Activated CD4-positive, alpha-beta T cell treated with anti-CD3 and anti-CD28 coated beads, Interleukin-2, amount 50 U/mL, for 16 hours (primary cell): ENCODE results near the gene LRRK2.
"Not testable (repeated sequence)": the region's sequence is repeated elsewhere in the genome, so short reads cannot be mapped to it uniquely, and the experiment has no call there.

Source experiments
- DNase-seq: peaks from one replicate; pipeline ENCODE4 v3.0.0-alpha.2; 2020

Gene LRRK2

DNA sequence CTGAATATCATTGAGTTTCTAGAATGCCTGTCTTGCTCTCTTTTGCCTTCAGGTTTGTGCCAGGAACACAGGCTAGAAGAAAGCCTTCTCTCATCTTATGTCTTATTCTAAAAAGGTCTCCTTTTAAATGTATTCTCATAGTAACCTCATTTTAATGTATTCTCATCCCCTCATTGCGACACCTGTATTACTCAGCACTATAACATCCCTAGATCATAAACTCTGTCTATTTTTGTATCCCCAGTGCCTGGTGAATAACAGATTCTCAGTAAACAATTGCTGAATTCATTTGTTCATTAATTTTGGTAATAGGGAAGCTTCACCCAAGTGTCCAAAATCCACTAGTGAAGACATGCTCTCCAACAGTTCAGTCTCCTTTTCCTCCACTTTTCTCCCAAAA is 8.8 kb upstream of the LRRK2 start:
- DNase-seq, result no peak

DNA sequence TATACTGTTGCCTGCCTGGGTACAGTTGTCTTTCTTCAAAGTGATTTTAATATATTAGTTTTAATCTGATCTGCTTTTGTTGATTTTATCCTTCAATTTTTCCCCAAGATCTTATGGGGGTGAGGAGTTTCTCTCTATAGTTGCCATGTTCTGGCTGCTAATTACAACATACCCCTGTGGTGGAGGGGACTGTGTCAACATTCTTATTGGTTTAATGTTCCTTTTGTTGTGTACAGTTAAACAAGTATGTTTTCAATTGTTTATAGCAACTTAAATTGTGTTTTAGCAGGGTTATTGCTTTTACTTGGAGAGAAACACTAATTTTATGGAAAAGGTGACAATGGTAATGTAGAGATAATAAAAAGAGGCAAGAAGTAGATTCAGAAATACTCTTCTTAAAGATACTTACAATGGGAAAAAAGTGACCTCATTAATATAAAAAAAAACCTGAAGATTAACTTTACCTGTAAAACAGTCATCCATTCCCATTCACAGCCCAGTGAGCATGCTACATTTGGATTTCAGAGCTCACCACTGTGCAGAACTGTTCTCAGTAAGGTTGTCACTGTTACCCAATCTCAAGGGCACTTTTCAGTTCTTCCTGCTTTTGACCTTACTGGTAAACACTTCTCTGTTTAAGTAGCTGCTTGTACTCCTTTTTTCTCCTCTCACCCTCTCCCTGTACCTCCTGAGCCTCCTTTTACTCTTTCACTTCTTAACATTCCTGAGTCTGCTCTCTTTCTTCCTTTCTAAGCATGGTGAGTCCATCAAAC is 8.1 kb upstream of the LRRK2 start:
- no peak for DNase-seq

DNA sequence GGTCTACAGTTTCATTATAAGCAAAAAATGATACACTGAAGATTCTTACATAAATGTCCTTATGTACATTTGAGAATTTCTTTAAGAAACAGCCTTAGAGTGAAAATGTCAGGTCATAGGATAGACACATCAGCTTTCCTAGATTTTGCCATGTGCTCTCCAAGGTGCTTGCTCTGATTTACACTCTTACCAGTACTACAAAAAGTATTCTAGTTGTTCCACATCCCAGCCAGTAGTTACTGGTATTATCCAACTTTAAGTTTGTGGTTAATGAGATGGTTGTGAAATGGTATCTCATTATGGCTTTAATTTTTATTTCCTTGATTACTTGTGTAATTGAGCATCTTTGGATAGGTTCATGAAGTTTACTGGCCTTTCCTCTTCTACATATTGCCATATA is 5.0 kb upstream of the LRRK2 start:
- DNase-seq, result no peak

DNA sequence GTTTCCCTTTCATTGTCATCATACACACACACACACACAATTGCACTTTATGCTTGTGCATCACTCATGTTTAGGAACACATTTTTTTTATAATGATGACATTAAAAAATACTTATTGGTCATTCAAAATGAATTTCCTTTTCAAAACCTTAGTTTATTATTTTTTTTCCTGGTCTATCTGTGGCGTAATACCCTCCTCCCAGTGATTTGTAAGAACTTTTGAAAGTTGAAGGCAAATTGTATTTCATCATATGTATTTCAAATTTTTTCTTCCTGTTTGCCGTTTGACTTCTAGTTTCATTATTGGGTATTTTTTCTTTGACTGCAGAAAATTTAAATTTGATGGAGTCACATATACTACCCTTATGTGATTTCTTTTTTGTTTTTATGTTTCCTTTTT is 2.5 kb upstream of the LRRK2 start:
- no peak for DNase-seq

DNA sequence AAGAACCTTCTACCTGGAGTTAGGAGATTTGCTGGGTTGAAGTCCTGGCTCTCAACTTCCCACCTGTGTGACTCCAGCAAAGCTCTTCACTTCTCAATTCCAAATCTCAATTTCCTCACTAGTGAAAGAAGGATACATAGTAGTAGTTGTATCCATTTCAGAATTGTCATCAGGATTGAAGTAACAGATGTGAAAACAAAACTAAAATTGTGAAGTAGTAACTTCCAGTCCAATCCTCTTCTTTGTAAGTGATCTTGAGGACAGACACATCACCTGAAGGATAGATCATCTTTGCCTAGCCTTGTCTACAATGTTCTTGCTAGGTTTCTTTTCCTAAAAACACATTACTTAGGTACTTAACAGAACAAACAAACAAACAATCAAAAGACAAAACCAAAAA is 1.2 kb upstream of the LRRK2 start:
- DNase-seq, result no peak

DNA sequence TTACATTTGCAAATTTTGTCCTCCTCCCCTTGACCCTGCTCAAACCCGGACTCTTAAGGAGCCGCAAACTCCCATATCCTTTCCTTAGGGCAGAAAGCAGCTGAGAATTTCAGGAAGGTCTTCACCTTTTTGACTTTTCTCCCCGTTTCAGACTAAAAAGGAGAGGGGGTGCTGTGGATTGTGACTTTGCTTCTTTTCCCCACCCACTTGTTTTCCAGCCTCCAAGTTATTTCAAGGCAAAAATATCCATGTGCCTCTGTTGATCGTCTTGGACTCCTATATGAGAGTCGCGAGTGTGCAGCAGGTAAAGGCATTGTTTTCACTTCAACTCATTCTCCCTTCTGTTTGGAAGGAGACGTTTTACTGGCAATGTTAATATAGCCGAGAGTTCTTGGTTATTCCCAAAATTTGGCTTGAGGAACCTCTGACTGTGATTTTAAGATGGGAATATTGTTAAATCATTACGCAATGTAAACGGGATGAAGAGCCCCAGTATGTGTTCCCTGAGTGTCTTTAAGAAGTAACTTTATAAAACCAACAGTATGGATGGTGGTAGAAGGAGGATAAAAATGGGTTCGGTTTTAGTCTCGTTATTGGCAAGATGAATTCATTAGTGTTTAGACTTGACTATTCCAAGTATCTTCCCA is 663 bp downstream of the LRRK2 start:
- no peak for DNase-seq

DNA sequence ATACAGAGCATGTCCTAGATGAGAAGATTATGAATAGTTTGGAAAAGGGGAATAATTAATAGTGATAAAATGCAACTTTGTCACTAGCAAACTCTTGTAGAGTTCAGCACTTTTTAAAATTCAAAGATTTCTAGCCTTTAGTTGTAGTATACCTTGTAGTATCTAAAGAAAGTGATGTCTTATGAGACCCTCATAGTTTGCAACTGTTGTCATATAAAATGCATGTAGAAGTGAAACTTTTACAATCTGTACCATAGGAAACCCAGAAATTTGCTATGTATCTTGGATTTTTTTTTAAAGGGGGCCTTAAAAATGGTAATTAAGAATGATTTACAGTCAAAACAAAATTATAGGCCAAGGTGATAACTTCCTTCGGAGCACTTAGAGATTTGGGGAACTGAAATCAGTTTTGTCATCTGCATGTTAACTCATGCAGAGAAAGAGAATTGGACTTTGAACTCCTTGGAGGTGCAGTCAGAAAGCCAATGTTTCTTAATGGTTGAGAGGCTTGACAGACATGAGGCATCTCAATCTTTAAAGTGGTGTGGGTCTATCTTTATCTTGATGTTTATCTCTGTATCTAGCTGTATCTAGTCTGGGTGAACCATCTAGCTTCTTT is 1.3 kb downstream of the LRRK2 start:
- DNase-seq, result no peak

DNA sequence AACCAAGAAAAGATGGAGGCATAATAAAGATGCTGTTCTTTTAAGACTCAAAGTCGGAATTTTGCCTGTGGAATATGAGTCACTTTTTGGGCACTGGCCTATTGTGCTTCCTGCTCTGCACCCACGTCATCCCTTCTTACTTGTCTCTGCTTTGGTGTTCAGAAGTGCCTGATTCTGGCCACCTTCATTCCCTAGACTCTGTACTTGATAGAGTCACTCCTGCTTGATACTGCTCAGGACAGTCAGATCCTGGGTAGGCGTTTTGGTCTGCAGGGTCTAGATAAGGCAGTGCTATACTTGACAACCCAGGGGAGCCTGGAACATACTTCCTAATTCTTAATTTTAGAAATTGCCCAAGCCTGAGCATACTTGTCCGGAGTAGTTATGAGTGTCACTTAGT is 1.9 kb downstream of the LRRK2 start:
- no peak for DNase-seq

DNA sequence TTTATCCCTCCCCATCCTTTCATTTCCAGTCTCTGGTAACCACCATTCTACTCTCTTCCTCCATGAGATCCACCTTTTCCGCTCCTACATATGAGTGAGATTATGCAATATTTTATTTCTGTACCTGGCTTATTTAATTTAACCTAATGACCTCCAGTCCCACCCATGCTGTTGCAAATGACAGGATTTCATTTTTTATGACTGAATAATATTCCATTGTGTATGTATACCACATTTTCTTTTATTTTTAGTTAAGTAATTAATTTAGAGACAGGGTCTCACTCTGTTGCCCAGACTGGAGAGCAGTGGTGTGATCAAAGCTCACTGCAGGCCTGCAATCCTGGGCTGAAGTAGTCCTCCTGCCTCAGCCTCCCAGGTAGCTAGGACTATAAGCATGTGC is 2.6 kb downstream of the LRRK2 start:
- no peak for DNase-seq

DNA sequence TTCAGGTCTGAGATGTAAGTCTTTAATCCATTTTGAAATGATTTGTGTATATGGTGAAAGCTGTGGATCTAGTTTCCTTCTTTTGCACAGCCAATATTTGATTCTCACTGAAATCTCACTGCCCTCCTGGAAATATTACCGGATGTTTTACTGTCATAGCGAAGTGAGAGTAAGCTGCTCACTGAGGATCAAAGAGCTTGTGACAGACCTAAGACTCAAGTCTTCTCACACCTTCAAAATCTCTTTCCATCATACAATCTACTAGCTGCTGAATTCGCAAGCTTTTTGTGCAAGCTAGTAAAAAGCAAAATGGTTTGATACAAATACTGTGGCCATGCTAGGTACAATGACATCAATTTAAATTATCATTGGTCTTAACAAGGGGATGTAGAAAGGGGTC is 3.9 kb downstream of the LRRK2 start:
- DNase-seq, result no peak

DNA sequence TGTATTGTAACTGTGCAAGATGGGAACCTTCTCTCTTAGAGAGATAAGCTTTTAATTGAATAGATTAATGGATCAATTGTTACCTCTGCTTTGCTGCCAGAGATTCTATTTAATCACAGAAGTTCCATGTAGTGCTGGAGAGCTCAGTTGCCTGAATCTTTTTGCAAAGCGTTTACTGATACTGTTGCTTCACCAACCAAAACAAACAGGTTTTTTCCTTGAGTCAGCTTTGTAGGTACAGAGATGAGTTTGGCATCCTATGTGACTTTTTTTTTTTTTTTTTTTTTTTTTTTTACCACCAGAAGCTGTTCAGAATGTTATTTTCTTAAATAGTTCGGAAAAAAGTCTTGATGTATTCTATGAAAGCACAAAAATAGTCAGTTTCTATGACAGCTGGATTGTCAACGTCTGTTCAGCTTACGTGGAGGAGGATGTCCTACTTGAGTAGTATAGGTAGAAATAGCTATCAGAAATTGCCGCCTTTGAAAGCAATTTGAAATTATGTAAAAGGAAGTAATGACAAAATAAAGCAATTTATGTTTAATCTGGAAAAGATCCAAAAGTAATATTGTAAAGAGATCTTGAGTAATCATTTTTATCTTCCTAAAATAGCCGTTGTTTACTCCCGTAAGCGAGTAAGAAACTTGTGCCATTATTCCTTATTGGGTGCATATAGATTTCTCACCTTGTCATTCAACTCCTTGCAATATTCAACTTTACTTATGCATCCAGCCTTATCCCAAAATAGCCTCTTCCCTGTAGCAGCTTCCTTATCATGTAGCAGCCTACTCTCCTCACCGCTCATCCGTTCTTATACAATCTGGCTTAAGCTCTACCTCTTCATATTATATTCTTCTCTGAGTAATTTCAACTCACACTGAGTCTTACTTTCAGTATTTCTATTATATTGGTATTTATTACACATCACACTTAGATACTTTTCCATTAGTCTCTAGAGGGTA is 5.2 kb downstream of the LRRK2 start:
- DNase-seq, result no peak

DNA sequence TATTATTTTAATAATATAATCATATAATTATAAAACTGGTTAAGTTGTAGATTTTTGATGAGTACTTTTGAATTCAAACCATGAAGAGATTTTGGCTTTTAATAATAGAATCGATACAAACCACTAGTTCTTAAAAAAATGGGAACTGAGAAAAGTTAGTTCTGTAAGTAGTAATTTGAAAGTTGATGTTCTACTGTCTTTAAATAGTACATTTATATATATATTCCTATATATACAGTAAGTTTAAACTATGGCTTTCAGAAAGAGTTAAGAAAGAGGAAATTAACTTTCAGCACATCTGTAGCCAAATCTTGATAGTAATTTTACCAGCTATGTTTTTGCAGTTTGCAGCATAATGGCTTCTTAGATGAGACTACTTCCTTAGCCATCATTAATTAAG is 7.8 kb downstream of the LRRK2 start:
- no peak for DNase-seq

DNA sequence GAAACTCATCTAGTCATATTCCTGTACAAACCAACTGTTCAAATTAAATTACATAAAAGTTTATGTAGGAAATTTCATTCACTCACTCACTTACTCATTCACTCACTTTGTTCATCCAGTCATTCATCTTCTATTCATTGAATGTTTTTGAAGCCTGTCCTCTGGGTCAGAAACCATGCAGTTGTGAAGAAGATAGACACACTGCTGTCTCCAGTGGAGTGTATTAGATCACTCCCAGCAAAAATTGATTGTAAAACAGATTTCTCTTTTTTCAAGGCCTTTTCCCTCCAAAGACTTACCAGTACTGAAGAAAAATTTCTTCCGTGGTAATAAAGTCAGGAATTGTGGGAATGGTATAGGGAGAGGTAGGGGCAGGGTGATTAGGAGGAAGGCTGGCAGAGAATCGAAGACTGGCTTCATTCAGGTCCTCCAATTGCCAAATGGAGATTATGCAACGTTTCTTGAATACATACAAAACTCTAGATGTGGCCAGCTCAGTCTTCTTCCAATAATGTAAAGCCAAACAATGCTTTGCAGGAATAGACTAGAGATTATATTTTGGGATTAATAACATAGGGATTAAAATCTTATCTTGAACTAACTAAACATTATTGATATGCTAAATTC is 9.1 kb downstream of the LRRK2 start:
- DNase-seq, result no peak

DNA sequence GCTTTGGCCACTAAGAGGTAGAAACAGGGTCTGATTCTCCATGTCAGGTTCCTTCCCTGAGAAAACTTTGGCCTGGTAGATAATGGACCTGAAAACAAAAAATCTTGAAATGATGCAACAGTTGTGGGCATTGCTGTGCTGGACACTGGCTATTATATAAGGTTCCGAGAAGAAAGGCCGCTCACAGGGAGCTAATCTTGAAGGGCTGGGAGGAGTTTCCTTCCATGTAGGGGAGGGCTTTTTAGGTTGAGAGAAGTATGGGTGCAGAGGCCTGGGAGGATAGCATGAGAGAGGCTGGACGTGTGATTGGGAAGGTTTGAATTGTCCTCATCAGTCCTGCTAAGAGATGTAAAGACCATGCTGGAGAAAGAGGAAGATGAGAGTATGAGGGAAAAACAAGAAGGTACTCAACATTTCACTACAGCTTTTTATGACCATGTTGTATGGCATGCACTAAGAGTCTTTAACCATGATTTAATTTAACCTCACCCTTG is 11.6 kb downstream of the LRRK2 start:
- DNase-seq, result no peak

DNA sequence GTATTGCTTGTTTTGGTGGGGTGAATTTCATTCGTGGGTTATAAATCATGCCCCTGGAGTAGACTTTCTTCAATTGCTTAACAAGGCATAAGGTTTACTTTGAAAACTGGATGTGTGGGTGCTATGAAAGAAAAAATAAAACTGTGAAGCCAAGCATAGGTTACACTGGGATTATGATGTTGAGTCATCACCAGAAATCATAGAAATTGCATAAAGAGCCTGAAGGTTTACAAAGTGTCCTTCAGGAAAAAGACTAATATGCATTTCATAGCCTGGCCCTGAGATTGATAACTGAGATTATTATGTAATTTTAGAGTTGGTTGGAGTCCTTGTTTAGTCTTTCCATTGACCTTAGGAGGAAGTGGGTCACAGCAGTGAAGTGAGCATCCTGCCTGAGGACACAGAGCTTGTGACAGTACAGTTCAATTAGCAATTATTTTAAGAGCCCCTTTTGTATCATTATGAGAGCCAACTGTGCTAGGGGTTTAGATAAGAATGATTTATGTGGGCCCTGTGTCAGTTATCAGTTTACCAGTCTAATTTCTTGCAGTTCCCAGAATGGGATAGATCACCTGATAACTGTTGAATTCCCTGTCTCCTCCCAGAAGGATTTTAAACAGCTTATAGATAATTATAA is 13.6 kb downstream of the LRRK2 start:
- DNase-seq, result no peak

DNA sequence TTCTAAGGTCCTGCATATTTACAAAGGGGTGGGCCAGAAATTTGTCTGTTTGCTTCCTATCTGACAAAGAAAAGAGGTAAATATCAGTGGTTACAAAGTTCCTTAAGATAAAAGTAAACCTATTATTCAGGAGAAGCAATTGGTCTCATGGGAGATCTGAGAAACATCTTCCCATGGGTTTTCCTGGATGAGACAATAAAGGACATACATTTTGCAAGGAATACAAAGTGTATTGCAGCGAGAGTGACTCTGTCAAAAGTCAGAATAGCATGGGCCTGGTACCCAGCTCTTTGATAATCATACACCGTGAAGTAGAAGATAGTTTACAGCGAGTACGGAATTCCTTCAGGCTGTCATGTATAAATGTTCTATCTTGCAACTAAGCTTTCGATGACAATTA is 14.2 kb downstream of the LRRK2 start:
- no peak for DNase-seq

DNA sequence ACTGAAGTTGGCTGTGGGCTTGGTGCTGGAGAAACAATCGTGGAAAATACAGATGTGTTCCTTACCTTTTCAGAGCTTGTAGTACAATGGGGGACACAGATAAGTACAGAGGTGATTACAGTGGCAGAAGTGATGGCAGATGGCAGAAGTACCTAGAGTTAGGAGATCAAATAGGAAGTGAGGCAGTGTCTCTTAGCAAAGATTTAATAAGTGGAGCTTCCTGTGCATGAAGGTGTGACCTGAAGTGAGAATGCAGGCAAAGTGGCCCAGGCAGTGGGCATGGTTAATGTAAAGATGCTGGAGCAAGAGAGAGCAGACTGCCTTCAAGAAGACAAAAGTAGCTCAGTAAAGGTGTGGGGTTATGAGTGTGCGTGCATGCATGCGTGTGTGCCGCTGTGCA is 16.0 kb downstream of the LRRK2 start:
- no peak for DNase-seq

DNA sequence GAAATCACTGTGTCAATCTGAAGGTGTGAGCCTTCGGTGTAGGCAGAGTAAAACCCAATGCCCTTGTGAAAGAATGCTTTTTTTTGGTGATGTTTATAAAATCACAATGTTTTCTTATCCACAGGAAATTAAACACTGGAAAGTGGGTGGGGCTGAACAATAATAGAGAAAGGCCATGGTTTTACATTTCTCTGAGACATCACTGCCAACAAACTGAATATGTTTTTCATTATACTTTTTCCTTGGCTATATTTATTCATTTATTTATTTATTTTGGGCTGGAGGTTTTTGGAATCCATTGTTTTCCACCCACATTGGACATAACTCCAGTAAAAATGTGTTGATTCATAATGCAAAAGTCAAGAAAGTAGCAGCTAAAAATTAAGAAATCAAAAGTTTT is 16.9 kb downstream of the LRRK2 start:
- DNase-seq, result no peak

DNA sequence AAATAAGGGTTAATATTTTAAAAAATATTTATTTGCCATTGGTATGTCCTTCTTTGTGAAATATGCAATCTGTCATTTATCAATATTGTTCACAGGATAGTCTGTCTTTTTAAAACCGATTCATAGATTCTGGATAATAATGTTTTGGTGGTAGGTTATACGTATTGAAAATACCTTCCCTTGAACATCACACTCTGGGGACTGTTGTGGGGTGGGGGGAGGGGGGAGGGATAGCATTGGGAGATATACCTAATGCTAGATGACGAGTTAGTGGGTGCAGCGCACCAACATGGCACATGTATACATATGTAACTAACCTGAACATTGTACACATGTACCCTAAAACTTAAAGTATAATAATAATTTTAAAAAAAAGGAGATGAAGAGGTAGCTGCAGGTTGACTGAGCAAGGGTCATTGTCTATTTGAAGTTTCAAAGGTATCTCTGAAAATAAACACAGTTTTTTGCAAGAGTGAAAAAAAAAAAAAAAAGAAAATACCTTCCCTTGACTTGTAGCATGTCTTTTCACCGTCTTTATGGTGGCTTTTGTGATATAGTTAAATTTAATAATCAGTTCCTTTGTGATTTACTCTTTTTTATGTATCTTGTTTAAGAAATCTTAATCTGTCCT is 19.8 kb downstream of the LRRK2 start:
- not testable (repeated sequence) for DNase-seq

DNA sequence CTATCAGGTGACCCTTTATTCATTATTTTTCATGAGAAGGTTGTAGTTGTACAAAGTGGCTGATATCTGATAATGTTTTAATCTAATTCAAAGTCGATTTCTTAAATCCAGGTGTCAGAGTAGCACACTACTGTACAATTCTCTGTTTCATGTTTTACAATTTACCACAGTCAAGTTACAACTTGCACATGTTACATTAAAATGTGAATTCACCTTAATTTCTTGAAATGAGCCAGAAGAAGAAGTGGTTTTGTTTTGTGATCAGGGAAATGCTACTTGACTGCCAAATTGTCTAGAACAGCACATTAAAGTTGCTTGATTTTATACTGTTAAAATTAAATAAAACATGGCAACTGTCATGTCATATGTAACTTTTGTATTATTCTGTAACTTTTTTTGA is 23.2 kb downstream of the LRRK2 start:
- no peak for DNase-seq

DNA sequence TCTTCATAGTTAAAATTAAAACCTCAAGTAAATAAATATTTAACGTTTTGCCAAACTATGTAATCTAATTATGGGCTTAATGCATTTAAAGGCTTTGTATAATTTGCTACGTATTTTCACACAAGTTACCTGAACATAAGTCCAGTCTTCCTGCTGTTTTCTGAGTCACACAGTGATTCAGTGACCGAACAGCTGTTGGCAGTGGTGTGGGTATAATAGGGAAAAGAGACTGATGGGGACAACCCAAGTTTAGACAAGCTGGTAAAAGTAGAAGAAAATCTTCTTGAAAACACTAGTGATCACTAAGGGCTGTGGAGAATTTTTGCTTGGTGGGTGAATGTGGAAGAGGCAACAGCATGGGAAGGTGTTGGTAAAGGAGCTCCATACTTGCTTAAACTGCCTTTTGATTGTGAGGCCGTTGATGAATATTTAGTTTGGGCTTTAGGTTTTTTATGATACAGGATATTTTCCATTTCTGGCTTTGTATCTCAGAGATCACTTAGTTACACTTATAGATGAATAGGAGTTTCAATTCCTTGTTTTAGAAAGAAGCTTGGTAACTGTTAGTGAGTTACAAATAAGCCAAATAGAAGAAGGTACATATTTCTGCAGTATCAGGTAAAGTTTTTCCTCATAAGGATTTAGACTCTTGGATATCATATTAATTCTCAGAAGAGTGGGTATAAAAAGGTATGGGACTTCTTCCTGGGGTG is 23.9 kb downstream of the LRRK2 start:
- DNase-seq, result no peak
